Lower leg skin (tissue), 3 donors: ENCODE results near the gene MTA3.

ENCODE experiments used
- CTCF ChIP-seq, 3 donors: fragments of 450-650 bp; IDR thresholded peaks; one replicate each; pipeline ENCODE4 v1.5.1; 2016; ENCODE audit warnings: antibody characterized with exemption in 3 of 3, mild to moderate bottlenecking in 3 of 3, moderate library complexity in 2 of 3
- POLR2A ChIP-seq, 2 donors: fragments of 450-650 bp; IDR thresholded peaks; one replicate each; pipeline ENCODE4 v1.6.1; 2016 to 2017; ENCODE audit warnings: antibody characterized with exemption in 2 of 2, mild to moderate bottlenecking in 1 of 2, moderate library complexity in 1 of 2

GRCh38 chr2:42602218-42602875 lies 33.9 kb downstream of the MTA3 start:
- TF ChIP-seq CTCF (IDR thresholded peaks at IDR 0.05) (no peak), POLR2A (IDR thresholded peaks at IDR 0.05) (no peak)
